ENCODE results near the gene HTT. TPM values are rescaled to one million over a fixed set of nuclear protein-coding genes. Genes with fewer than 3 reads are reported as not detected.

The HTT gene
- total RNA-seq, 1 experiment from 2014 or later: 64.4 TPM

GRCh38 chr4:3206439-3207100 is 132.1 kb downstream of the HTT start:
- Histone ChIP-seq H3K23me2 (ENCODE audit: insufficient read length, low read depth, low read length, poor library complexity, severe bottlenecking) (no peaks in the 10 kb centered on the region), H4K91ac (ENCODE audit: insufficient read length, low read depth, low read length) (no peak overlapping the region), H2BK120ac (ENCODE audit: low read depth, low read length, poor library complexity, severe bottlenecking) (no peak overlapping the region), H3K23ac (ENCODE audit: insufficient read length, low read depth, low read length) (no peak overlapping the region), H3K9ac (ENCODE audit: extremely low read depth, insufficient read length, low read length) (no peak overlapping the region), H2BK5ac (ENCODE audit: insufficient read length, low read length) (no peak overlapping the region), H4K20me1 (ENCODE audit: control insufficient read depth, insufficient read depth, insufficient read length) (no peaks in the 10 kb centered on the region), H2BK20ac (ENCODE audit: low read depth, low read length, poor library complexity, severe bottlenecking) (no peak overlapping the region), H3K18ac (ENCODE audit: insufficient read length, low read depth, low read length) (no peak overlapping the region), H4K8ac (replicated peaks; ENCODE audit: insufficient read length, low read depth, low read length) (no peak overlapping the region), H3K9me3 (ENCODE audit: control insufficient read depth, low read depth, low read length) (no peaks in the 10 kb centered on the region), H3K27ac (ENCODE audit: insufficient read length, low read depth, low read length) (no peak overlapping the region), H3K4me2 (ENCODE audit: insufficient read depth, insufficient read length, low read length) (no peak overlapping the region), H3K14ac (ENCODE audit: insufficient read depth, low read length) (no peak overlapping the region), H2AK5ac (ENCODE audit: insufficient read length, low read length) (no peak overlapping the region), H4K5ac (ENCODE audit: insufficient read length, low read depth, low read length) (no peak overlapping the region), H3T11ph (ENCODE audit: low read length) (no peak overlapping the region), H3K79me1 (ENCODE audit: insufficient read depth, low read depth, low read length, poor library complexity, severe bottlenecking) (no peaks in the 10 kb centered on the region), H3K4me1 (ENCODE audit: insufficient read depth, low read length) (no peaks in the 10 kb centered on the region), H2AFZ (ENCODE audit: low read length) (no peak overlapping the region), H3K56ac (ENCODE audit: insufficient read length, low read depth, low read length) (no peak overlapping the region), H2BK15ac (ENCODE audit: low read depth, low read length) (no peak overlapping the region), H3K4ac (ENCODE audit: low read depth, low read length) (no peak overlapping the region), H3K27me3 (ENCODE audit: insufficient read depth, low read length) (no peaks in the 10 kb centered on the region), H2BK12ac (ENCODE audit: insufficient read length, low read depth, low read length) (no peak overlapping the region), H3K79me2 (ENCODE audit: insufficient read depth, low read length) (no peaks in the 10 kb centered on the region)
- H3K4me1 Mint-ChIP-seq: no peaks in the 10 kb centered on the region
- peaks cover 13 to 57% (median 52%) of the 10 kb centered on the region in 3 experiments; a peak in 6 of 7 replicates for H3K36me3 Mint-ChIP-seq (ENCODE audit: insufficient read depth in 1 of 3, low read depth in 3 of 3)
- H3K4me3 Mint-ChIP-seq: no peak overlapping the region
- 0 out of 7 replicates have a peak overlapping the region, but pooled peaks of 1 of the 3 experiments have one; percentile 4 for H3K27ac Mint-ChIP-seq
- no CpG with 5 or more reads among the region's 18 CpGs for WGBS (ENCODE audit: extremely low coverage, insufficient read length, low lambda C conversion rate)
- no peaks in the 10 kb centered on the region for H3K27me3 Mint-ChIP-seq (ENCODE audit: low read depth)
- no peaks in the 10 kb centered on the region for H3K9me3 Mint-ChIP-seq
- TF ChIP-seq CTCF (conservative IDR thresholded peaks at IDR 0.05): no peak
- DNase-seq: no peak
